ENCODE measurements around the gene FLCN.
A peak's percentile ranks its signal among the peaks of the same experiment; 100 is the strongest.
"Not testable (repeated sequence)": the region's sequence is repeated elsewhere in the genome, so short reads cannot be mapped to it uniquely, and the experiment has no call there.

FLCN gene

GRCh38 chr17:17191961-17192381 lies 45.0 kb downstream of the FLCN start:
- ATAC-seq (replicated peaks) (peak; percentile 38 to 52), DNase-seq (no peak)
- peaks cover 1 to 17% of the 10 kb centered on the region in 2 donors for H3K4me1 Mint-ChIP-seq
- no peaks in the 10 kb centered on the region for H3K9me3 Mint-ChIP-seq
- H3K27ac Mint-ChIP-seq: no peak overlapping the region
- peaks cover 4 to 12% of the 10 kb centered on the region in 2 donors for H3K36me3 Mint-ChIP-seq
- H3K27me3 Mint-ChIP-seq: no peaks in the 10 kb centered on the region
- no peak overlapping the region for H3K4me3 Mint-ChIP-seq

GRCh38 chr17:17191346-17191792 lies 45.6 kb downstream of the FLCN start:
- DNase-seq (no peak), ATAC-seq (replicated peaks) (no peak)
- H3K4me1 Mint-ChIP-seq: peaks cover 0 to 17% of the 10 kb centered on the region in 2 donors
- peaks cover 6 to 13% of the 10 kb centered on the region in 2 donors for H3K36me3 Mint-ChIP-seq
- no peaks in the 10 kb centered on the region for H3K27me3 Mint-ChIP-seq
- no peak overlapping the region for H3K4me3 Mint-ChIP-seq
- H3K27ac Mint-ChIP-seq: no peak overlapping the region
- no peaks in the 10 kb centered on the region for H3K9me3 Mint-ChIP-seq

GRCh38 chr17:17190188-17190587 lies 46.8 kb downstream of the FLCN start:
- Mint-ChIP-seq H3K4me1 (peaks cover 4 to 29% of the 10 kb centered on the region in 2 donors), H3K36me3 (peaks cover 11 to 22% of the 10 kb centered on the region in 2 donors), H3K27ac (no peak overlapping the region), H3K27me3 (no peaks in the 10 kb centered on the region), H3K4me3 (no peak overlapping the region), H3K9me3 (no peaks in the 10 kb centered on the region)
- ATAC-seq (replicated peaks): no peak
- no peak for DNase-seq

GRCh38 chr17:17189559-17189958 lies 47.4 kb downstream of the FLCN start:
- no peaks in the 10 kb centered on the region for H3K9me3 Mint-ChIP-seq
- no peak overlapping the region for H3K4me3 Mint-ChIP-seq
- ATAC-seq (replicated peaks) (no peak), DNase-seq (no peak)
- H3K27ac Mint-ChIP-seq: peak overlapping the region; percentile 51
- peaks cover 9 to 34% of the 10 kb centered on the region in 2 donors for H3K4me1 Mint-ChIP-seq
- H3K36me3 Mint-ChIP-seq: peaks cover 13 to 28% of the 10 kb centered on the region in 2 donors
- no peaks in the 10 kb centered on the region for H3K27me3 Mint-ChIP-seq

- Mint-ChIP-seq H3K27me3 (no peaks in the 10 kb centered on the region), H3K9me3 (no peaks in the 10 kb centered on the region), H3K4me1 (peaks cover 13 to 40% of the 10 kb centered on the region in 2 donors), H3K4me3 (no peak overlapping the region), H3K27ac (no peak overlapping the region), H3K36me3 (peaks cover 19 to 37% of the 10 kb centered on the region in 2 donors)
- ATAC-seq (replicated peaks) (no peak), DNase-seq (no peak)
Observed at GRCh38 chr17:17188586-17188985, 48.4 kb downstream of the FLCN start.

GRCh38 chr17:17186551-17187505 lies 50.1 kb downstream of the FLCN start:
- Mint-ChIP-seq H3K27me3 (no peaks in the 10 kb centered on the region), H3K36me3 (peaks cover 25 to 42% of the 10 kb centered on the region in 2 donors), H3K4me1 (peaks cover 19 to 49% of the 10 kb centered on the region in 2 donors), H3K9me3 (no peaks in the 10 kb centered on the region), H3K4me3 (no peak overlapping the region), H3K27ac (no peak overlapping the region)
- DNase-seq (no peak), ATAC-seq (replicated peaks) (no peak)

- ATAC-seq (replicated peaks): no peak
- no peak for DNase-seq
- H3K27ac Mint-ChIP-seq: no peak overlapping the region
- H3K36me3 Mint-ChIP-seq: peaks cover 29 to 46% of the 10 kb centered on the region in 2 donors
- H3K4me1 Mint-ChIP-seq: peaks cover 24 to 49% of the 10 kb centered on the region in 2 donors
- no peaks in the 10 kb centered on the region for H3K27me3 Mint-ChIP-seq
- H3K9me3 Mint-ChIP-seq: no peaks in the 10 kb centered on the region
- no peak overlapping the region for H3K4me3 Mint-ChIP-seq
Observed at GRCh38 chr17:17186051-17186450, 50.9 kb downstream of the FLCN start.

- Mint-ChIP-seq H3K27ac (peak overlapping the region; percentile 56), H3K4me3 (peak overlapping the region; percentile 41 to 44), H3K36me3 (peaks cover 37 to 52% of the 10 kb centered on the region in 2 donors), H3K4me1 (peaks cover 30 to 57% of the 10 kb centered on the region in 2 donors)
- H3K27me3 Mint-ChIP-seq, DNase-seq, H3K9me3 Mint-ChIP-seq: not testable (repeated sequence)
- peak; percentile 26 to 66 for ATAC-seq (replicated peaks)
Observed at GRCh38 chr17:17184985-17185757, 51.8 kb downstream of the FLCN start.

GRCh38 chr17:17183744-17184143 lies 53.2 kb downstream of the FLCN start:
- Mint-ChIP-seq H3K4me1 (peaks cover 36 to 69% of the 10 kb centered on the region in 2 donors), H3K27me3 (no peaks in the 10 kb centered on the region), H3K27ac (no peak overlapping the region), H3K36me3 (peaks cover 45 to 61% of the 10 kb centered on the region in 2 donors), H3K4me3 (no peak overlapping the region), H3K9me3 (no peaks in the 10 kb centered on the region)
- DNase-seq (no peak), ATAC-seq (replicated peaks) (no peak)

GRCh38 chr17:17182598-17183136 lies 54.3 kb downstream of the FLCN start:
- Mint-ChIP-seq H3K36me3 (peaks cover 51 to 61% of the 10 kb centered on the region in 2 donors), H3K4me1 (peaks cover 39 to 75% of the 10 kb centered on the region in 2 donors), H3K4me3 (peak overlapping the region in 1 of 2 donors; percentile 79), H3K9me3 (no peaks in the 10 kb centered on the region), H3K27me3 (no peaks in the 10 kb centered on the region), H3K27ac (peak overlapping the region; percentile 94)
- ATAC-seq (replicated peaks): peak; percentile 10 to 16
- no peak for DNase-seq

GRCh38 chr17:17181666-17182597 lies 55.0 kb downstream of the FLCN start:
- Mint-ChIP-seq H3K4me3 (peak overlapping the region; percentile 76 to 79), H3K36me3 (peaks cover 54 to 61% of the 10 kb centered on the region in 2 donors), H3K27me3 (no peaks in the 10 kb centered on the region), H3K9me3 (no peaks in the 10 kb centered on the region), H3K4me1 (peaks cover 39 to 75% of the 10 kb centered on the region in 2 donors), H3K27ac (peak overlapping the region; percentile 94)
- DNase-seq (peak; percentile 22), ATAC-seq (replicated peaks) (peak; percentile 82 to 83)

GRCh38 chr17:17180741-17181525 lies 56.0 kb downstream of the FLCN start:
- Mint-ChIP-seq H3K9me3 (no peaks in the 10 kb centered on the region), H3K27ac (peak overlapping the region; percentile 94), H3K4me1 (peaks cover 45 to 76% of the 10 kb centered on the region in 2 donors), H3K36me3 (peaks cover 62 to 69% of the 10 kb centered on the region in 2 donors), H3K4me3 (peak overlapping the region in 1 of 2 donors; percentile 49), H3K27me3 (no peaks in the 10 kb centered on the region)
- DNase-seq: no peak
- no peak for ATAC-seq (replicated peaks)
